Stimulated activated effector memory CD8-positive, alpha-beta T cell treated with anti-CD3 and anti-CD28 coated beads, Interleukin-12 subunit alpha, Interleukin-12 subunit beta, amount 100 ng/mL, for 72 hours (primary cell): ENCODE results near the gene KIF16B.
"Not testable (repeated sequence)": the region's sequence is repeated elsewhere in the genome, so short reads cannot be mapped to it uniquely, and the experiment has no call there.

ENCODE experiments used
- ATAC-seq: fragments of 150-1000 bp; cut with Tn5 transposase; 2 replicates; pipeline ENCODE4 v1.10.0; 2021
- DNase-seq, 2 donors: peaks; one replicate each; pipeline ENCODE4 v3.0.0; 2021 to 2022; ENCODE audit warnings: low spot score in 2 of 2
- H3K27ac Mint-ChIP-seq: one replicate; pipeline ENCODE4 v1.8.0; 2022; ENCODE audit warnings: mild to moderate bottlenecking, mixed read lengths
- H3K36me3 Mint-ChIP-seq: one replicate; pipeline ENCODE4 v1.8.0; 2022; ENCODE audit warnings: mild to moderate bottlenecking, mixed read lengths
- H3K4me1 Mint-ChIP-seq: one replicate; pipeline ENCODE4 v1.8.0; 2022; ENCODE audit warnings: mixed read lengths
- H3K4me3 Mint-ChIP-seq: one replicate; pipeline ENCODE4 v1.8.0; 2022; ENCODE audit warnings: mild to moderate bottlenecking, mixed read lengths
- H3K9me3 Mint-ChIP-seq: one replicate; pipeline ENCODE4 v1.8.0; 2022; ENCODE audit warnings: mixed read lengths

KIF16B gene

DNA sequence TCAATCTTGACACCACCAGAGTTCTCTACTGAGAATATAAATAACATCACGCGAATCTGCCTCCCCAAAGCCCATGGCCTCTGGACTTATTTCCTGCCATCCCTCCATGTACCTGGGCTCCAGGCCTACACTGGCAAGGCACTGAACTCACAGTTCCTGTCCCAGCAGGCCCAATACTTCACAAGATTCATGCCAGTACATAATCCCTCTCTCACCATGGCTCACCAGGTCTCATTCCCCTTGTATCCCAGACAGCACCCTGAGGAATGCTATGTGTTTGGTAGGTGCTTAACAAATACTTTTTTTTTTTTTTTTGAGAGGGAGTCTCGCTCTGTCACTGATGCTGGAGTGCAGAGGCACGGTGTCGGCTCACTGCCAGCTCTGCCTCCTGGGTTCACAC is 1.9 kb downstream of the KIF16B start:
- Mint-ChIP-seq H3K4me1 (peaks cover 24% of the 10 kb centered on the region), H3K9me3 (no peaks in the 10 kb centered on the region), H3K27ac (no peak overlapping the region)

DNA sequence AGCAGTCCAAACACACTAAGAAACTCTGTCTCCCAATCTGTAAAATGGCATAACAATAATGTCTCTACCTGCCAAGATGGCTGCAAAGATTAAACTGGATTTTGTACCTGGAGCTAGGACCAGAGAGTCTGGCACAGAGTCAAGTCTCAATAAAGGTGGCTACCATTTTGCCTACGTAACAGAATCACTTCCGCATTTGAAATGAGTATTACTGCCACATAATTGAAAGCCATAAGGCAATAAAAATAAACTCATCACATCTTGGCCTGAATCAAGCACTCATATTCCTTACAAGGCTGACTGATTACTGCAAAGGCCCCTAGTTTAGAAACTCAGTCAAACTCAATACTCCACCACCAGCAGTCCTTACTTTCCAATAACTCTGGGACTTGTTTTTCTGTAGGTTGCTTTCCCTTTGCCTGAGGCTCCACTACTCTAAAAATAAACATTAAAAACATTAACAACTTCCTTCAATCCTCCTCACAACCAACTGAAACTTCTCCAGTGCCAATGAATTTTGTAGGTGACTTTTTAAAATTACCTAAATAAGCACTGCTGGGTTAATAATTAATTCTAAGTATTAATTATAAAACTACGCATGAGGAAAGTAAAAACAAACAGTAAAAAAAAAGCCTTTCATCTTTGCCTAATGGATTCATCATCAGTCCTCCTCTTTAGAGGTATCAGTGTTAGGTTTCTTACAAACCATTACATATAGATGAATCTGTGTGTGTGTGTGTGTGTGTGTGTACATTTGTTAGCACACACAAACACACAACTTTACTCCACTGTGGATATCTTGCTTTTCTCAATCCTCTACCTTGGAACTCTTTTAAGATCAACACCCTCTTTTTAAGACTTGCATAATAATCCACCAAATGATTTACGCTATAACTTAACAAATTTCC is 3.7 kb downstream of the KIF16B start:
- DNase-seq (no peak), ATAC-seq (no peak)
- Mint-ChIP-seq H3K27ac (no peak overlapping the region), H3K4me1 (peaks cover 22% of the 10 kb centered on the region), H3K9me3 (no peaks in the 10 kb centered on the region), H3K4me3 (no peak overlapping the region), H3K36me3 (peaks cover under 1% of the 10 kb centered on the region)

More for the DNA sequence above, 1.9 kb downstream of the KIF16B start:
- Mint-ChIP-seq H3K36me3 (peaks cover 6% of the 10 kb centered on the region), H3K4me3 (no peak overlapping the region)
- DNase-seq = no peak
- no peak for ATAC-seq

DNA sequence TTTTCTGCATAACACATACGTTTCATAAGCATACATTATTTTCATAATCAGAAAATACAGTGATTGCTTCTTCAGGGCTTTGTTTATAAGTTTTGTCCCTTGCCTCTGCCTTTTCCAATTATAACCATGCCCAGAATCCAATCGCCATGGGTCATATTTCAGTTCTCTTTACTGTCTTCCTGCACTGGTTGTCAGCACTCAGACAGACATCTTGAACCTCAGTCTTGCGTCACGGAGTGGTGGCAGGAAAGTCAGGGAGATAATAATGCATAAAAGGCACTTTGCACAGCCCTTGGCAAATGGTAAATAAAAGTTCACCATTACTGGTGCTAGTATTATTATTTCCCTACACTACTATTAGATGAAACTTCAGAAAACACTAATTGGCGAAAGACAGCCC is 7.2 kb downstream of the KIF16B start:
- ATAC-seq = no peak
- H3K4me3 Mint-ChIP-seq = no peak overlapping the region

DNA sequence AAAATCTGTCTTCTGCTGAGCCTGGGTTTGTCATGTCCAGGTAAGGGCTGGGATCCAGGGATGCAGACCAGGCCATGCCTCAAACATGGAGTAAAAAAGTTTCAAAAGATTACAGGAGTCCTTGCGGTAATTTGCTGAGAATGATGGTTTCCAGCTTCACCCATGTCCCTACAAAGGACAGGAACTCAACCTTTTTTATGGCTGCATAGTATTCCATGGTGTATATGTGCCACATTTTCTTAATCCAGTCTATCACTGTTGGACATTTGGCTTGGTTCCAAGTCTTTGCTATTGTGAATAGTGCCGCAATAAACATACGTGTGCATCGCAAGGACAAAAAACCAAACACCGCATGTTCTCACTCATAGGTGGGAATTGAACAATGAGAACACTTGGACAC is 9.2 kb downstream of the KIF16B start:
- H3K36me3 Mint-ChIP-seq = not testable (repeated sequence)

More for the DNA sequence above, 7.2 kb downstream of the KIF16B start:
- Mint-ChIP-seq H3K36me3 (no peaks in the 10 kb centered on the region), H3K4me1 (peaks cover 14% of the 10 kb centered on the region), H3K9me3 (no peaks in the 10 kb centered on the region), H3K27ac (no peak overlapping the region)
- no peak for DNase-seq

DNA sequence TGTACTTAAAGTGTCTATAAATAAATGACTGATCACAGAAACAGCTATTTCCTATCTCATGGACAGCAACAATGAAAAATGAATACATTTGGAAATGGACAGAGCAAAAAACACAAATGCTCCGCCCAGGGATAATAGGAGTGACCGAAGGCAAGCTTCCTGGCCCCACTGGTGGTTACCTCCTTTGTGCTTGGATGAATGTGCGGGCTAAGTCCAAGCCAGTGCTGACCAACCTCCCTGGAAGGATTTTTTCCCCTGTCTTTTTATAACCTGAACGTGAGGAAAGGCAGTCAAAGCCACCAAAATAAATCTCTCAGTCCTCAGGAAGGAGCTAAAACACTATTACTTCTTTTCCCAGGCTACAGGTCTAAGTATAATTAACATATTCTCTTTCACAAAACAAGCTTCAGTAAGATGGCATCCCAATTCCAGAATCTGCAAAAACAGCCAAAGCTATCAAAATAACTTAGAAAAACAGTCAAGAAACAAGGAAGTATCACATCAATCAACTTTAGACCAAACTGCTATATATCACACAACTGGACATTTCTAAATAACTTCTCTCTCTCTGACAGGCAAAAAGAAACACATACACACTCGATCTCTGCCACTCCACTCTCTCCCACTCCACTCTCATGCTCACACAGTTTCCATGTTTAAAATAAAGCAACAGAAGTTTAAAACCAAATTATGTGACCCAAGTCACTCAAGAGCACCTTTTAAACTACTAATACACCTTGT is 10.0 kb downstream of the KIF16B start:
- no peak for ATAC-seq
- DNase-seq = no peak
- H3K36me3 Mint-ChIP-seq = no peaks in the 10 kb centered on the region
- H3K27ac Mint-ChIP-seq = no peak overlapping the region
- no peak overlapping the region for H3K4me3 Mint-ChIP-seq
- peaks cover 7% of the 10 kb centered on the region for H3K4me1 Mint-ChIP-seq
- no peaks in the 10 kb centered on the region for H3K9me3 Mint-ChIP-seq

More for the DNA sequence above, 9.2 kb downstream of the KIF16B start:
- ATAC-seq, DNase-seq, H3K9me3 Mint-ChIP-seq, H3K4me1 Mint-ChIP-seq, H3K4me3 Mint-ChIP-seq, H3K27ac Mint-ChIP-seq: not testable (repeated sequence)

DNA sequence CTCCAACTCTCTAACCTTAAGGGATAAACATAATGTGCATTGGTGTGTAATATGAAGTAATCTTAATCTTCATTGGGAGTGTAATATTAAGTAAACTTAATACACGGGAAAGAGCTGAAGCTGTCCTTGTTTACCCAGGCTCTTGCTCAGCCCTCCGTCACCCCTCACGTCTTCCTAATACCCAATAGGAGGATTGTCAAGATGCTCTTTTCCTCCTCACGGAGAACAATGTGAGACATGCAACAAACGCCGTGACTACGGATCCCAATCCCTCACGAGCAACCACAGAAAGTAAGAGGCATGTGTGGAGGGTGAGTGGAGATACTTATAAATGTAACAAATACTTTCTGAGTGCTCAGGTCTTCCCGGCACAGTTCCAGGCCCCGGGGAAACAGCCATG is 11.0 kb downstream of the KIF16B start:
- Mint-ChIP-seq H3K9me3 (no peaks in the 10 kb centered on the region), H3K4me3 (no peak overlapping the region)
- DNase-seq = no peak

DNA sequence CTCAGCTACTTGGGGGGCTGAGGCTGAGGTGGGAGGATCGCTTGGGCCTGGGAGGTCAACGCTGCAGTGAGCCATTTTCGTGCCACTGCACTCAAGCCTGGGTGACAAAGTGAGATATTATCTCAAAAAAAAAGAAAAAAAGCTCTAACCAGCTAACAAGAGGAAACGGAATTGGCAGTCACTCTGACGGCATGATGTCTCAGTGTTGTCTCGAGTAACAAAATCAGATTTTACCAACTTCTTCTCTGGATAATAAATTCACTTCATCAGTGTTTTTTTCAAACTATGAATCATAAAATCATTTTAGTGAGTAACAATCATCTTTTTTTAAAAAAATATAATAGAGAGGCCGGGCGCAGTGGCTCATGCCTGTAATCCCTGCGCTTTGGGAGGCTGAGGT is 12.6 kb downstream of the KIF16B start:
- ATAC-seq (no peak), DNase-seq (no peak)
- H3K4me1 Mint-ChIP-seq = peaks cover 15% of the 10 kb centered on the region
- H3K27ac Mint-ChIP-seq = no peak overlapping the region
- no peak overlapping the region for H3K4me3 Mint-ChIP-seq
- H3K36me3 Mint-ChIP-seq = no peaks in the 10 kb centered on the region
- H3K9me3 Mint-ChIP-seq = no peaks in the 10 kb centered on the region

More for the DNA sequence above, 11.0 kb downstream of the KIF16B start:
- Mint-ChIP-seq H3K27ac (no peak overlapping the region), H3K36me3 (no peaks in the 10 kb centered on the region), H3K4me1 (peaks cover 7% of the 10 kb centered on the region)
- no peak for ATAC-seq

DNA sequence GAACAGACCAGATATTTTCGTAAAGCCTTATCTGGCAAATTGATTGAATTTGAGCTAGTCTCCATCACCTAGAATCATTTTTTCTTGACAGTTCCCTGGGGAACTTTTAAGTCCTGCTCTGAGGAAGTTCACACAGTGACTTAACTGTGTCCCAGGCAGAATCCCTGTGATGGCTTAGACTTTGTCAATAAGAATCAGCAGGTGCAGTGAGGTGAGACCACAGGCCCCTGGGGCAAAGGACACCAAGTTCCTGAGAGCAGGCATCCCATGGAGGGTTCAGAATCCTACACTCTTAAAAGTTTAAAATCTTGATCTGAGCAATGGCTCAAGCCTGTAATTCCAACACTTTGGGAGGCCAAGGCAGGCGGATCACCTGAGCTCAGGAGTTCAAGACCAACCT is 13.0 kb downstream of the KIF16B start:
- Mint-ChIP-seq H3K27ac (no peak overlapping the region), H3K4me3 (no peak overlapping the region), H3K4me1 (peaks cover 11% of the 10 kb centered on the region), H3K36me3 (no peaks in the 10 kb centered on the region), H3K9me3 (no peaks in the 10 kb centered on the region)
- ATAC-seq (no peak), DNase-seq (no peak)

DNA sequence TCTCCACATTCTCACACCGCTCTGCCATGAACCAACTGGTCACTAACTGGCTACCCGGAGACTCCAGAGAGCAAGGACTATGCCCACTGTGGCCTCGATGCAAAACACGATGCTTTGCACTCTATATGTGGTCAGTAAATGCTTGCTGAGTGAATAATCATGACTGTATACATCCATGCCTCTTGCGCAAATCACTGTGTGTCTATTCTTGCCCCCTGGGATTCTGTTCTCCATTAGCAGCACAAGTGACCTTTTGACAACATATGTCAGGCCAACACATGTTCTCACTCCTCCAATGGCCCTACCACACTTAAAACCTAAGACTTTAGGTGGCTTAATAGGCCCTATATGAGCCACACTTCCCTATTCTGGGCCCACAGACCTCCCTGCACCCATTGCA is 16.9 kb downstream of the KIF16B start:
- DNase-seq (no peak), ATAC-seq (no peak)
- Mint-ChIP-seq H3K36me3 (no peaks in the 10 kb centered on the region), H3K27ac (no peak overlapping the region), H3K4me3 (no peak overlapping the region), H3K4me1 (peaks cover 21% of the 10 kb centered on the region), H3K9me3 (peaks cover 1% of the 10 kb centered on the region)

DNA sequence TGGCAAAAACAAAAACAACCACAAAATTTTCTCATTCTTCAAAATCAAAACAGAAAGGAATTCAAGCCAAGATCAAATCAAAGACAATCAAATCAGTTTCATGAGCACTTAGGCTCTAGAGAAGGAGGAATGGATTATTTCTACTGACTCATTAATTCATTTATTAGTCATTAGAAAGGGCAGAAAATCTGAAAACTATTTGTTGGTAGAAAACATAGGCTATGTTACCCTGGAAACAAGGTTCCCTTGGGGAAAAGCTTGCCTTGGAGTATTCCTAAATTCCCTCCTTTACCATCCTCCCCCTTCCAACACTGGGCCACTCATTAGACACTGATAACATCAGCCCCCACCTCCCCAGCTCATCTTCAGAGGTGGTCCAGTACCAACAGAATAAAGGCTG is 17.5 kb downstream of the KIF16B start:
- Mint-ChIP-seq H3K36me3 (no peaks in the 10 kb centered on the region), H3K9me3 (peaks cover 2% of the 10 kb centered on the region), H3K4me1 (peaks cover 21% of the 10 kb centered on the region), H3K27ac (no peak overlapping the region), H3K4me3 (no peak overlapping the region)
- no peak for ATAC-seq
- no peak for DNase-seq

DNA sequence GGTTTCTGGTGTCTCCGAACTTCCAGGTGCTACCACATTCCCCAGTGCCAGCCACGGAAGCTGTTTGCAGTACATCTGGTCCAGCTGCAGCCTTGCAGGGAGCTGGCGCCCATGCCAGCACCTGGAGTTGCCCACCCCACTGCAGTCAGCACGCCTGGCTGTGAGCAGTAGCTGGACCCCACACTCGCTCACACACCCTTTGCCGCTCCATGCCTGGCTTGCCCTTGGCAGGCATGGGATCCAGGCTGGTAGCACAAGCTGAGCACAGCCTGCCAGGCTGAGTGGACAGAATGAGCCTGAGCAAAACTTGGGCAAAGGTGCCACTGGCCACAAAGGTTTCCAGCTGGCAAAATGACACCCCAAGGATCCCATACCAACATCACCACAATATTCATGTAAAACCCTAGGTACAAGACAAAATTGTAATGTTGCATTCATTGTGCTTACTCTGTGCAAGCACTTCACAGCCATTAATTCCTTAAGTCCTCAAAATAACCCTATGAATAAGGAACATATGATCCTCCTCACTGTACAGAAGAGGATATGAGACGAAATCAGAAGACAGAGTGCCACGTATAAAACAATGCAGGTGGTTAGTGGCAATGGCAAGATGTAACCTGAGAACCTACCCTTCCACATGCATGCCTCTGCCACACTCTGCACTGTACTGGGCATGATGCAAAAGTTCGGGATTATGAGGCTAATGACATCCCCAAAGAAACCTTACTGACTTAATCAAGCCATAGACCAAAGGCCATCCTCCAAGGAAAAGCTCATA is 18.3 kb downstream of the KIF16B start:
- H3K4me1 Mint-ChIP-seq = peaks cover 21% of the 10 kb centered on the region
- H3K36me3 Mint-ChIP-seq = no peaks in the 10 kb centered on the region
- no peak overlapping the region for H3K27ac Mint-ChIP-seq
- ATAC-seq = no peak
- peaks cover 2% of the 10 kb centered on the region for H3K9me3 Mint-ChIP-seq
- DNase-seq = no peak
- H3K4me3 Mint-ChIP-seq = no peak overlapping the region

DNA sequence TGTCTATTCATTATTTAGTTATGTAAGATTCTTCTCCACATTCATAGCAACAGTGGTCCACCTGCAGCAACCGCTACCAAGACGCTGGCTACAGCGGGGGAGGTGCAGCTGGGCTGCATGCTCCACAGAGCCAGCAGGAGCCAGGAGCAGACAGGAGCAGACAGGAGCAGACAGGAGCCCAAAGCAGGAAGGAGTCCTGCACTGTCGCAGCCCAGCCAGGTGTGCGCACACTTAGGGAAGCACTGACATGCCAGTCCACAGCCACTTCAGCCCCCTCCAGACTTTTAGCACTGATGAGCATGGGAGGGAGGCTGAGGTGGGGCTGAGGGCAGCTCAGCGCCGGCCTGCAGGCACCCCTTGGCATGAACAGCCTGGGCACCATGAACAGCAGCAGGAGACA is 19.6 kb downstream of the KIF16B start:
- no peak for ATAC-seq
- Mint-ChIP-seq H3K4me3 (no peak overlapping the region), H3K4me1 (peaks cover 21% of the 10 kb centered on the region), H3K36me3 (no peaks in the 10 kb centered on the region), H3K9me3 (peaks cover 2% of the 10 kb centered on the region), H3K27ac (no peak overlapping the region)
- no peak for DNase-seq

DNA sequence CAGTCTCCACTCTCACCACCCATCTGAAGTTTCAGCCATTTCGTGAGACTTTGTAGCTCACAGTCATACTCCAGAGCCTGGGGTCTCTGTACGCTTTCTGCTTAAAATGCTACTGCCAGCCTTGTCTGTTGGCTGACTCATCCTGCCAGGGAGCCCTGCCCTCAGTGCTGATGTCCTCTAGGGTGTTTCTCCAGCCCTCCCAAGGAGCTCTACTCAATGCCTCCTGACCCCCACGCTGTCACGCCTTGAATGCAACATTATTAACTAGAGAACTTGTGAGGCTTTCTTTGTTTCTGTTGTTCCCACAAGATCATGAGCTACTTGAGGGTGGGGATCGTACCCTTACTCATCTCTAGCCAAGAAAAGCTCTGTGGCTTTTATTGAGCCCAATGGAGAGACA is 20.1 kb downstream of the KIF16B start:
- peaks cover 2% of the 10 kb centered on the region for H3K9me3 Mint-ChIP-seq
- H3K4me1 Mint-ChIP-seq = peaks cover 21% of the 10 kb centered on the region
- no peak overlapping the region for H3K27ac Mint-ChIP-seq
- H3K36me3 Mint-ChIP-seq = no peaks in the 10 kb centered on the region
- no peak overlapping the region for H3K4me3 Mint-ChIP-seq
- DNase-seq (no peak), ATAC-seq (no peak)

DNA sequence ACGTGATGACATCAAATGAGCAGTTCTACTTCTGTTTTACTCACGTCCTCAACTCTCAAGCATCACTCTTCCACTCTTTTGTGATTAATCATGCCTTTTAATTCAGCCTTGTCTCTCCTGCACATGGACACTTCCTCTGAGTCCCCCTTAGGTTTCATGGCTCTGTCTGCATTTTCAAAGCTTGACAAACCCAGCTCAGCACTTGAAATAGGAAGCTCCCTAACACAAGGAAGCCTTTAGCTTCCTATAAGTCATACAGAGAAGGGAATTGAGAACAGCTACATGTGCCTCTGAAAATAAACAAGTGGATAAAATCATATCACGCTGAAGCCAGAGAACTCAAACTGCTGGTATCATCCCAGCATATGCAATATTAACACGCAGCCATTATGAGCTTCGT is 21.2 kb downstream of the KIF16B start:
- peaks cover 2% of the 10 kb centered on the region for H3K9me3 Mint-ChIP-seq
- H3K36me3 Mint-ChIP-seq = no peaks in the 10 kb centered on the region
- H3K27ac Mint-ChIP-seq = no peak overlapping the region
- DNase-seq (no peak), ATAC-seq (no peak)
- H3K4me1 Mint-ChIP-seq = peaks cover 29% of the 10 kb centered on the region
- H3K4me3 Mint-ChIP-seq = no peak overlapping the region

DNA sequence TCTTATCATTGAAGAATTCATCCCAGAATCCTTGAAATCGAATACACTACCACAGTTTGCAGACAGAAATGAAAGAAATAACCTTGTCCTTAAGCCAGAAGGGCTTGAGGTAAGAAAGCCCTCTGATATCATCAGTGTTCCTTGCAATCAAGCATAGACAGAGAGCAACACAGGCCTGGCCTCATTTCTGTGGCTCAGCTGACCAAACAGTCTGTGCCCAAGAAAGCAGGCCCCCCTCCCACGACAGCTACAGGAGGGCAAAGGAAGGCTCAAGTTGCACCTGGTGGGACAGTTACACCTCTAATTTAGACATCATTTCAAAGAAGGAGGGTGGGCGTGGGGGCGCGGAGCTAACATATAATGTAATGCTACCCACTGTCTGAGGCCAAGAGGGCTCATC is 21.6 kb downstream of the KIF16B start:
- H3K36me3 Mint-ChIP-seq = no peaks in the 10 kb centered on the region
- H3K27ac Mint-ChIP-seq = no peak overlapping the region
- peaks cover 2% of the 10 kb centered on the region for H3K9me3 Mint-ChIP-seq
- H3K4me1 Mint-ChIP-seq = peaks cover 27% of the 10 kb centered on the region
- DNase-seq (no peak), ATAC-seq (no peak)
- H3K4me3 Mint-ChIP-seq = no peak overlapping the region
